ENCODE data around the gene KLRC3. TPM values are rescaled to one million over a fixed set of nuclear protein-coding genes. Genes with fewer than 3 reads are reported as not detected.
"Not testable (repeated sequence)": the region's sequence is repeated elsewhere in the genome, so short reads cannot be mapped to it uniquely, and the experiment has no call there.

The KLRC3 gene
- total and polyA plus RNA-seq, 2 donors from 2014 or later = 0.72 TPM; not detected in 1

GRCh38 chr12:10384191-10384590 lies 36.2 kb downstream of the KLRC3 start:
- Histone ChIP-seq H3K4me3 (ENCODE audit: low read length in 3 of 3) (no peak overlapping the region), H3K27ac (ENCODE audit: low read depth in 2 of 2, low read length in 2 of 2) (no peak overlapping the region), H3K4me1 (ENCODE audit: control insufficient read depth in 2 of 3, insufficient read depth in 2 of 3, low read depth in 1 of 3, low read length in 3 of 3) (no peaks in the 10 kb centered on the region), H3K27me3 (ENCODE audit: control insufficient read depth, insufficient read depth, low read length) (no peaks in the 10 kb centered on the region), H3K36me3 (ENCODE audit: control insufficient read depth in 2 of 3, insufficient read depth in 3 of 3, low read length in 3 of 3) (no peaks in the 10 kb centered on the region), H3K9ac (ENCODE audit: low read length in 3 of 3) (no peak overlapping the region), H3K9me3 (ENCODE audit: control insufficient read depth in 2 of 3, insufficient read depth in 1 of 3, low read length in 3 of 3) (no peaks in the 10 kb centered on the region)
- DNase-seq (no peak), FAIRE-seq (no peak)
- TF ChIP-seq, protein P1, sequence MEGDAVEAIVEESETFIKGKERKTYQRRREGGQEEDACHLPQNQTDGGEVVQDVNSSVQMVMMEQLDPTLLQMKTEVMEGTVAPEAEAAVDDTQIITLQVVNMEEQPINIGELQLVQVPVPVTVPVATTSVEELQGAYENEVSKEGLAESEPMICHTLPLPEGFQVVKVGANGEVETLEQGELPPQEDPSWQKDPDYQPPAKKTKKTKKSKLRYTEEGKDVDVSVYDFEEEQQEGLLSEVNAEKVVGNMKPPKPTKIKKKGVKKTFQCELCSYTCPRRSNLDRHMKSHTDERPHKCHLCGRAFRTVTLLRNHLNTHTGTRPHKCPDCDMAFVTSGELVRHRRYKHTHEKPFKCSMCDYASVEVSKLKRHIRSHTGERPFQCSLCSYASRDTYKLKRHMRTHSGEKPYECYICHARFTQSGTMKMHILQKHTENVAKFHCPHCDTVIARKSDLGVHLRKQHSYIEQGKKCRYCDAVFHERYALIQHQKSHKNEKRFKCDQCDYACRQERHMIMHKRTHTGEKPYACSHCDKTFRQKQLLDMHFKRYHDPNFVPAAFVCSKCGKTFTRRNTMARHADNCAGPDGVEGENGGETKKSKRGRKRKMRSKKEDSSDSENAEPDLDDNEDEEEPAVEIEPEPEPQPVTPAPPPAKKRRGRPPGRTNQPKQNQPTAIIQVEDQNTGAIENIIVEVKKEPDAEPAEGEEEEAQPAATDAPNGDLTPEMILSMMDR (IDR thresholded peaks at IDR 0.05; ENCODE audit: borderline replicate concordance, extremely low read depth, insufficient read depth) = no peak
- intact Hi-C loops (cut with DNase I) = no loop called here

- no peaks in the 10 kb centered on the region for H3K4me1 ChIP-seq (ENCODE audit: control insufficient read depth in 2 of 3, insufficient read depth in 2 of 3, low read depth in 1 of 3, low read length in 3 of 3)
- H3K9ac ChIP-seq (ENCODE audit: low read length in 3 of 3) = no peak overlapping the region
- no peak overlapping the region for H3K4me3 ChIP-seq (ENCODE audit: low read length in 3 of 3)
- no peak overlapping the region for H3K27ac ChIP-seq (ENCODE audit: low read depth in 2 of 2, low read length in 2 of 2)
- no peak for FAIRE-seq
- no peaks in the 10 kb centered on the region for H3K36me3 ChIP-seq (ENCODE audit: control insufficient read depth in 2 of 3, insufficient read depth in 3 of 3, low read length in 3 of 3)
- H3K9me3 ChIP-seq (ENCODE audit: control insufficient read depth in 2 of 3, insufficient read depth in 1 of 3, low read length in 3 of 3) = no peaks in the 10 kb centered on the region
- intact Hi-C loops (cut with DNase I) = no loop called here
- TF ChIP-seq, protein P1 (IDR thresholded peaks at IDR 0.05; ENCODE audit: borderline replicate concordance, extremely low read depth, insufficient read depth) = no peak
- peak in 1 of 5 donors; percentile 35 for DNase-seq
- no peaks in the 10 kb centered on the region for H3K27me3 ChIP-seq (ENCODE audit: control insufficient read depth, insufficient read depth, low read length)
Measured at GRCh38 chr12:10381928-10382628, 38.3 kb downstream of the KLRC3 start.

DNA sequence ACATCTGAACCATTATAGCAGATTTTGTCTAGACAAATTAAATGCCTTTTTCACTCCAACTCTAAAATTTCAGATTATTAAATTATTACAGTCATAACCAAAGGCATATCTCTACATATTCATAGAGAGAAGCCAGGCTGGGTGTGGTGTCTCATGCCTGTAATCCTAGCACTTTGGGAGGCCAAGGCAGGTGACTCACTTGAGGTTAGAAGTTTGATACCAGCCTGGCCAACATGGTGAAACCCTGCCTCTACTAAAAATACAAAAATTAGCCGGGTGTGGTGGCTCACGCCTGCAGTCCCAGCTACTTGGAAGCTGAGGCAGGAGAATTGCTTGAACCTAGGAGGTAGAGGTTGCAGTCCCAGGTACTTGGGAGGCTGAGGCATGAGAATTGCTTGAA lies 41.7 kb downstream of the KLRC3 start:
- H3K4me3 ChIP-seq (ENCODE audit: low read length in 3 of 3); H3K27me3 ChIP-seq (ENCODE audit: control insufficient read depth, insufficient read depth, low read length); FAIRE-seq; H3K4me1 ChIP-seq (ENCODE audit: control insufficient read depth in 2 of 3, insufficient read depth in 2 of 3, low read depth in 1 of 3, low read length in 3 of 3); H3K9ac ChIP-seq (ENCODE audit: low read length in 3 of 3); H3K36me3 ChIP-seq (ENCODE audit: control insufficient read depth in 2 of 3, insufficient read depth in 3 of 3, low read length in 3 of 3); intact Hi-C loops (cut with DNase I); H3K9me3 ChIP-seq (ENCODE audit: control insufficient read depth in 2 of 3, insufficient read depth in 1 of 3, low read length in 3 of 3); DNase-seq; H3K27ac ChIP-seq (ENCODE audit: low read depth in 2 of 2, low read length in 2 of 2): not testable (repeated sequence)

- TF ChIP-seq, protein P1 (IDR thresholded peaks at IDR 0.05; ENCODE audit: borderline replicate concordance, extremely low read depth, insufficient read depth) = no peak
- DNase-seq (no peak), FAIRE-seq (no peak)
- Histone ChIP-seq H3K27ac (ENCODE audit: low read depth in 2 of 2, low read length in 2 of 2) (no peak overlapping the region), H3K4me1 (ENCODE audit: control insufficient read depth in 2 of 3, insufficient read depth in 2 of 3, low read depth in 1 of 3, low read length in 3 of 3) (no peaks in the 10 kb centered on the region), H3K9ac (ENCODE audit: low read length in 3 of 3) (no peak overlapping the region), H3K36me3 (ENCODE audit: control insufficient read depth in 2 of 3, insufficient read depth in 3 of 3, low read length in 3 of 3) (no peaks in the 10 kb centered on the region), H3K9me3 (ENCODE audit: control insufficient read depth in 2 of 3, insufficient read depth in 1 of 3, low read length in 3 of 3) (no peaks in the 10 kb centered on the region), H3K27me3 (ENCODE audit: control insufficient read depth, insufficient read depth, low read length) (no peaks in the 10 kb centered on the region), H3K4me3 (ENCODE audit: low read length in 3 of 3) (no peak overlapping the region)
- intact Hi-C loops (cut with DNase I) = no loop called here
Measured at GRCh38 chr12:10374624-10375018, 45.8 kb downstream of the KLRC3 start.

Measured in kidney (tissue), 14 donors.